ENCODE data around the gene OR2AT4. TPM values are rescaled to one million over a fixed set of nuclear protein-coding genes. Genes with fewer than 3 reads are reported as not detected.
"Not testable (repeated sequence)": the region's sequence is repeated elsewhere in the genome, so short reads cannot be mapped to it uniquely, and the experiment has no call there.

OR2AT4 gene
- total RNA-seq, 1 donor from 2014 or later = not detected

- DNase-seq (ENCODE audit: low spot score) = no peak
These were observed 6.8 kb upstream of the OR2AT4 start for GRCh38 chr11:75103380-75104026.

GRCh38 chr11:75101424-75102128, 4.9 kb upstream of the OR2AT4 start:
- no peak for DNase-seq (ENCODE audit: low spot score)

GRCh38 chr11:75100314-75100713, 3.6 kb upstream of the OR2AT4 start:
- no peak for DNase-seq (ENCODE audit: low spot score)

- no peak for DNase-seq (ENCODE audit: low spot score)
These were observed 3.0 kb upstream of the OR2AT4 start for GRCh38 chr11:75099635-75100034.

- DNase-seq (ENCODE audit: low spot score) = not testable (repeated sequence)
These were observed 2.3 kb upstream of the OR2AT4 start for GRCh38 chr11:75098835-75099439.

GRCh38 chr11:75098181-75098580, 1.5 kb upstream of the OR2AT4 start:
- DNase-seq (ENCODE audit: low spot score) = not testable (repeated sequence)

GRCh38 chr11:75097173-75097557, 489 bp upstream of the OR2AT4 start:
- DNase-seq (ENCODE audit: low spot score) = no peak

- not testable (repeated sequence) for DNase-seq (ENCODE audit: low spot score)
These were observed 2.3 kb downstream of the OR2AT4 start for GRCh38 chr11:75094382-75094781.

- no peak for DNase-seq (ENCODE audit: low spot score)
These were observed 6.0 kb downstream of the OR2AT4 start for GRCh38 chr11:75090671-75091177.

GRCh38 chr11:75087319-75088305, 9.1 kb downstream of the OR2AT4 start:
- no peak for DNase-seq (ENCODE audit: low spot score)

- DNase-seq (ENCODE audit: low spot score) = no peak
These were observed 11.8 kb downstream of the OR2AT4 start for GRCh38 chr11:75084883-75085282.

- DNase-seq (ENCODE audit: low spot score) = no peak
These were observed 13.5 kb downstream of the OR2AT4 start for GRCh38 chr11:75083217-75083605.

- no peak for DNase-seq (ENCODE audit: low spot score)
These were observed 14.0 kb downstream of the OR2AT4 start for GRCh38 chr11:75082601-75083216.

- no peak for DNase-seq (ENCODE audit: low spot score)
These were observed 17.1 kb downstream of the OR2AT4 start for GRCh38 chr11:75079546-75079945.

GRCh38 chr11:75078233-75078632, 18.4 kb downstream of the OR2AT4 start:
- DNase-seq (ENCODE audit: low spot score) = no peak

- DNase-seq (ENCODE audit: low spot score) = no peak
These were observed 19.4 kb downstream of the OR2AT4 start for GRCh38 chr11:75077316-75077715.

- no peak for DNase-seq (ENCODE audit: low spot score)
These were observed 20.0 kb downstream of the OR2AT4 start for GRCh38 chr11:75076671-75077070.

- no peak for DNase-seq (ENCODE audit: low spot score)
These were observed 23.1 kb downstream of the OR2AT4 start for GRCh38 chr11:75073459-75074190.

GRCh38 chr11:75072582-75072981, 24.1 kb downstream of the OR2AT4 start:
- no peak for DNase-seq (ENCODE audit: low spot score)

GRCh38 chr11:75069473-75069872, 27.2 kb downstream of the OR2AT4 start:
- DNase-seq (ENCODE audit: low spot score) = no peak

GRCh38 chr11:75068993-75069392, 27.7 kb downstream of the OR2AT4 start:
- no peak for DNase-seq (ENCODE audit: low spot score)
